Measurements from ENCODE around the gene ANAPC13. TPM values are rescaled to one million over a fixed set of nuclear protein-coding genes. Genes with fewer than 3 reads are reported as not detected.

Gene ANAPC13
- polyA plus RNA-seq, 1 donor (not counting 4 experiments of a cell fraction or from before 2014, with no cell fraction given), result 63.4 TPM

DNA sequence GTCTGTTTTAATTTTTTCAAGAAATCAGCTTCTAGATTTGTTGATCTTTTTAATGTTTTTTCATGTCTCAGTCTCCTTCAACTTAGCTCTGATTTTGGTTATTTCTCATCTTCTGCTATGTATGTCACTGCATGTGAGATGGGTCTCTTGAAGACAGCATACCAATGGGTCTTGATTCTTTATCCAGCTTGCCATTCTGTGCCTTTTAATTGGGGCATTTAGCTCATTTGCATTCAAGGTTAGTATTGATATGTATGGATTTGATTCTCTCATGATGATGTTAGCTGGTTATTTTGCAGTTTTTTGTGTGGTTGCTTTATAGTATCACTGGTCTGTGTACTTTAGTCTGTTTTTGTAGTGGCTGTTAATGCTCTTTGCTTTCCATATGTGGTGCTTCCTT, 39.5 kb upstream of the ANAPC13 start:
- DNase-seq (ENCODE audit: low read depth, low spot score), result no peak
- no peaks in the 10 kb centered on the region for H3K9me3 ChIP-seq (ENCODE audit: control insufficient read depth, low read depth, low read length)
- no peak overlapping the region for H2AFZ ChIP-seq (ENCODE audit: control insufficient read depth, low read length)
- dilution Hi-C loops (cut with MboI; ENCODE audit: extremely low pct_ligation_motif_present, low sequenced_read_pairs), result no loop called here
- no peak overlapping the region for H3K4me3 ChIP-seq (ENCODE audit: control insufficient read depth in 2 of 3, extremely low read depth in 1 of 3, insufficient read depth in 2 of 3, low read depth in 1 of 3, low read length in 3 of 3)
- no peaks in the 10 kb centered on the region for H3K27me3 ChIP-seq (ENCODE audit: control insufficient read depth, extremely low read depth, insufficient read depth, low read length)
- peaks cover 6% of the 10 kb centered on the region for H3K79me2 ChIP-seq (ENCODE audit: control insufficient read depth, insufficient read depth, low read length)
- no peaks in the 10 kb centered on the region for H3K9me1 ChIP-seq (ENCODE audit: control insufficient read depth, extremely low read depth, insufficient read depth, low read length)
- H3K36me3 ChIP-seq (ENCODE audit: control insufficient read depth in 2 of 2, extremely low read depth in 1 of 2, insufficient read depth in 2 of 2, low read length in 2 of 2), result no peaks in the 10 kb centered on the region
- H3K27ac ChIP-seq (ENCODE audit: control insufficient read depth, insufficient read depth, low read length), result no peak overlapping the region
- no peak overlapping the region for H3K4me2 ChIP-seq (ENCODE audit: control insufficient read depth, extremely low read depth, insufficient read depth, low read depth, low read length)
- TF ChIP-seq EZH2 (IDR thresholded peaks at IDR 0.05; ENCODE audit: low read length), result no peak
- no peak for TF ChIP-seq CTCF (optimal IDR thresholded peaks at IDR 0.05 in 1 of 3, IDR thresholded peaks at IDR 0.05 in 1 of 3, conservative IDR thresholded peaks at IDR 0.05 in 1 of 3; ENCODE audit: extremely low read depth in 1 of 3, insufficient read depth in 2 of 3, low read length in 3 of 3)
- H3K4me1 ChIP-seq (ENCODE audit: control insufficient read depth, extremely low read depth, insufficient read depth, low read length), result no peaks in the 10 kb centered on the region
- no peak overlapping the region for H3K9ac ChIP-seq (ENCODE audit: control insufficient read depth, extremely low read depth, insufficient read depth, low read length)
- no peaks in the 10 kb centered on the region for H4K20me1 ChIP-seq (ENCODE audit: control insufficient read depth, extremely low read depth, insufficient read depth, low read length)
- FAIRE-seq, result no peak

GRCh38 chr3:134522541-134522940, 36.8 kb upstream of the ANAPC13 start:
- Histone ChIP-seq H3K4me1 (ENCODE audit: control insufficient read depth, extremely low read depth, insufficient read depth, low read length) (no peaks in the 10 kb centered on the region), H3K79me2 (ENCODE audit: control insufficient read depth, insufficient read depth, low read length) (peaks cover 6% of the 10 kb centered on the region), H3K36me3 (ENCODE audit: control insufficient read depth in 2 of 2, extremely low read depth in 1 of 2, insufficient read depth in 2 of 2, low read length in 2 of 2) (no peaks in the 10 kb centered on the region), H3K27ac (ENCODE audit: control insufficient read depth, insufficient read depth, low read length) (no peak overlapping the region), H3K9me1 (ENCODE audit: control insufficient read depth, extremely low read depth, insufficient read depth, low read length) (no peaks in the 10 kb centered on the region), H3K4me3 (ENCODE audit: control insufficient read depth in 2 of 3, extremely low read depth in 1 of 3, insufficient read depth in 2 of 3, low read depth in 1 of 3, low read length in 3 of 3) (no peak overlapping the region), H2AFZ (ENCODE audit: control insufficient read depth, low read length) (no peak overlapping the region), H3K9ac (ENCODE audit: control insufficient read depth, extremely low read depth, insufficient read depth, low read length) (no peak overlapping the region), H3K27me3 (ENCODE audit: control insufficient read depth, extremely low read depth, insufficient read depth, low read length) (no peaks in the 10 kb centered on the region), H3K9me3 (ENCODE audit: control insufficient read depth, low read depth, low read length) (no peaks in the 10 kb centered on the region), H3K4me2 (ENCODE audit: control insufficient read depth, extremely low read depth, insufficient read depth, low read depth, low read length) (no peak overlapping the region), H4K20me1 (ENCODE audit: control insufficient read depth, extremely low read depth, insufficient read depth, low read length) (no peaks in the 10 kb centered on the region)
- FAIRE-seq (no peak), DNase-seq (ENCODE audit: low read depth, low spot score) (no peak)
- TF ChIP-seq CTCF (optimal IDR thresholded peaks at IDR 0.05 in 1 of 3, IDR thresholded peaks at IDR 0.05 in 1 of 3, conservative IDR thresholded peaks at IDR 0.05 in 1 of 3; ENCODE audit: extremely low read depth in 1 of 3, insufficient read depth in 2 of 3, low read length in 3 of 3), result no peak
- no peak for TF ChIP-seq EZH2 (IDR thresholded peaks at IDR 0.05; ENCODE audit: low read length)
- dilution Hi-C loops (cut with MboI; ENCODE audit: extremely low pct_ligation_motif_present, low sequenced_read_pairs), result no loop called here
